WERI-Rb-1 (cell line): Measurements from ENCODE around the gene ABI3BP.

Experiments
- DNase-seq: peaks from one replicate; pipeline ENCODE4 v3.0.0-alpha.2; 2020
- H3K27ac ChIP-seq: fragments of 250-450 bp; sonication (Bioruptor Pico); 2 replicates; pipeline ENCODE4 v1.5.1; 2020; ENCODE audit warnings: mild to moderate bottlenecking, moderate library complexity
- H3K27me3 ChIP-seq: fragments of 250-450 bp; sonication (Bioruptor Pico); 2 replicates; pipeline ENCODE4 v1.5.1; 2021; ENCODE audit warnings: mild to moderate bottlenecking, low read depth, moderate library complexity; ENCODE audit not compliant: insufficient read depth, severe bottlenecking
- H3K36me3 ChIP-seq: fragments of 250-450 bp; sonication (Bioruptor Pico); 2 replicates; pipeline ENCODE4 v1.5.1; 2020; ENCODE audit warnings: mild to moderate bottlenecking, moderate library complexity
- H3K4me3 ChIP-seq: 2 replicates; pipeline ENCODE4 v1.5.1; 2011; ENCODE audit warnings: low read depth, mild to moderate bottlenecking, control low read depth, low read length
- H3K9me3 ChIP-seq: fragments of 250-450 bp; sonication (Bioruptor Pico); 2 replicates; pipeline ENCODE4 v1.5.1; 2021; ENCODE audit warnings: mild to moderate bottlenecking, moderate library complexity; ENCODE audit not compliant: severe bottlenecking
- CTCF ChIP-seq: IDR thresholded peaks from 2 replicates; pipeline ENCODE4 v1.5.1; 2011; ENCODE audit warnings: low read depth, mild to moderate bottlenecking, control low read depth, inconsistent platforms, low read length

ABI3BP gene

GRCh38 chr3:100776097-100776729 lies 217.0 kb downstream of the ABI3BP start:
- H3K9me3 ChIP-seq, result no peaks in the 10 kb centered on the region
- no peak overlapping the region for H3K4me3 ChIP-seq
- H3K36me3 ChIP-seq, result no peaks in the 10 kb centered on the region
- no peak overlapping the region for H3K27ac ChIP-seq
- no peak for TF ChIP-seq CTCF
- DNase-seq, result no peak
- H3K27me3 ChIP-seq, result no peaks in the 10 kb centered on the region

GRCh38 chr3:100775669-100776068 lies 217.6 kb downstream of the ABI3BP start:
- TF ChIP-seq CTCF, result no peak
- Histone ChIP-seq H3K36me3 (no peaks in the 10 kb centered on the region), H3K4me3 (no peak overlapping the region), H3K27ac (no peak overlapping the region), H3K9me3 (no peaks in the 10 kb centered on the region), H3K27me3 (no peaks in the 10 kb centered on the region)
- no peak for DNase-seq

GRCh38 chr3:100775226-100775625 lies 218.0 kb downstream of the ABI3BP start:
- no peak for TF ChIP-seq CTCF
- no peaks in the 10 kb centered on the region for H3K9me3 ChIP-seq
- no peak overlapping the region for H3K4me3 ChIP-seq
- H3K27me3 ChIP-seq, result no peaks in the 10 kb centered on the region
- no peaks in the 10 kb centered on the region for H3K36me3 ChIP-seq
- DNase-seq, result no peak
- H3K27ac ChIP-seq, result no peak overlapping the region

- Histone ChIP-seq H3K4me3 (no peak overlapping the region), H3K27ac (no peak overlapping the region), H3K9me3 (no peaks in the 10 kb centered on the region), H3K27me3 (no peaks in the 10 kb centered on the region), H3K36me3 (no peaks in the 10 kb centered on the region)
- DNase-seq, result no peak
- TF ChIP-seq CTCF, result no peak
These were observed 223.5 kb downstream of the ABI3BP start for GRCh38 chr3:100769693-100770092.

GRCh38 chr3:100766069-100766468 lies 227.2 kb downstream of the ABI3BP start:
- H3K9me3 ChIP-seq, result no peaks in the 10 kb centered on the region
- H3K27ac ChIP-seq, result no peak overlapping the region
- no peak overlapping the region for H3K4me3 ChIP-seq
- no peak for TF ChIP-seq CTCF
- DNase-seq, result no peak
- no peaks in the 10 kb centered on the region for H3K27me3 ChIP-seq
- no peaks in the 10 kb centered on the region for H3K36me3 ChIP-seq

- Histone ChIP-seq H3K27ac (no peak overlapping the region), H3K36me3 (no peaks in the 10 kb centered on the region), H3K27me3 (no peaks in the 10 kb centered on the region), H3K4me3 (no peak overlapping the region), H3K9me3 (no peaks in the 10 kb centered on the region)
- no peak for DNase-seq
- TF ChIP-seq CTCF, result no peak
These were observed 227.7 kb downstream of the ABI3BP start for GRCh38 chr3:100765437-100765975.
